ACC112 (cell line): ENCODE results near the gene GPR179.
"Not testable (repeated sequence)": the region's sequence is repeated elsewhere in the genome, so short reads cannot be mapped to it uniquely, and the experiment has no call there.

Experiments
- H2AFZ ChIP-seq: fragments of 200-600 bp; sonication (generic); one replicate; pipeline ENCODE4 v1.6.0; 2017; ENCODE audit warnings: antibody characterized with exemption, low read length; ENCODE audit not compliant: unreplicated experiment
- H3K27ac ChIP-seq: fragments of 200-600 bp; sonication (generic); 2 replicates; pipeline ENCODE4 v1.5.1; 2014; ENCODE audit warnings: low read depth, mild to moderate bottlenecking, antibody characterized with exemption, low read length, moderate library complexity
- H3K27me3 ChIP-seq: fragments of 200-600 bp; sonication (generic); 2 replicates; pipeline ENCODE4 v1.6.1; 2014; ENCODE audit warnings: mild to moderate bottlenecking, antibody characterized with exemption, low read length, moderate library complexity, mixed read lengths; ENCODE audit not compliant: insufficient read depth
- H3K36me3 ChIP-seq: fragments of 200-600 bp; sonication (generic); 2 replicates; pipeline ENCODE4 v1.6.1; 2016; ENCODE audit warnings: mild to moderate bottlenecking, antibody characterized with exemption, low read length, moderate library complexity, mixed read lengths; ENCODE audit not compliant: insufficient read depth
- H3K4me1 ChIP-seq: fragments of 200-600 bp; sonication (generic); one replicate; pipeline ENCODE4 v1.6.1; 2016; ENCODE audit warnings: low read length, mixed read lengths; ENCODE audit not compliant: insufficient read depth, unreplicated experiment, control insufficient read depth
- H3K4me3 ChIP-seq: fragments of 200-600 bp; sonication (generic); 2 replicates; pipeline ENCODE4 v1.5.1; 2014; ENCODE audit warnings: mild to moderate bottlenecking, low read depth, low read length
- H3K79me2 ChIP-seq: fragments of 200-600 bp; sonication (generic); one replicate; pipeline ENCODE4 v1.6.0; 2016; ENCODE audit warnings: low read length; ENCODE audit not compliant: control insufficient read depth, unreplicated experiment, insufficient read depth

The GPR179 gene

DNA sequence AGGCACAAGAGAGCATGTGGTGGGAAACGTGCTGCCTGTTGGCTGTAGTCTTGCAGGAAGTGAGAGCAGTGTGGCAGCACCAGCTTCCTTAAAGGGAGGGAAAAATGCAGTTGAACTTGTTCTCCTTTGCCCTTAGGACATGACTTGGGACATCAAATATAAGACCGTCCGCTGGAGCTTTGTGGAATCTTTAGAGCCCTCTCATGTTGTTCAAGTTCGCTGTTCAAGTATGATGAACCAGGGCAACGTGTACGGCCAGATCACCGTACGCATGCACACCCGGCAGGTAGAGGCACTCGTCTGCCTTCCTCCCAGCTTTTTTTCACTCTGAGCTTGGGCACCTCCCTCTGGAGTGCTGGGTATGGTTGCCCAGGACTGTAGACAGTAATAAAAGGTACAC lies 23.3 kb downstream of the GPR179 start:
- Histone ChIP-seq H3K4me1 (peaks cover 5% of the 10 kb centered on the region), H3K79me2 (no peaks in the 10 kb centered on the region), H3K4me3 (no peak overlapping the region), H3K36me3 (peaks cover 11% of the 10 kb centered on the region; the same call in 1 of the 2 replicates), H2AFZ (no peak overlapping the region), H3K27me3 (no peaks in the 10 kb centered on the region), H3K27ac (no peak overlapping the region)

DNA sequence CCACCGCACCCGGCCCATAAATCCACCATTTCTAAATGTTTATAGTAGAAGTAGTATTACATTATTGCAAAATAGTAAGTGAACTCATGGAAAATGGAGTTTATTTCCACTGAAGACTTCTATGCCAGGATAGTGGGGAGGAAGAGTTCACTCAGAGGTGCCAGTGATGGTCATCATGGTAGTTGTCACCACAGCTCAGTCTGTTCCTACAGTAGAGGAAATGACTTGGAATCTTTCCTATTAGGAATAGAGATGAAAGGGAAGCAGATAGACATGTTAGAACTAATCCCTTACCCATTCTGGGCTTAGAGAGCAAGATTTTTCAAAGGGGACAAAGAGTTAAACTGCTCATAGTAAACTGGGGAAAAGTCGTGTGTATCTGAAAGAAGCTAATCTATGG lies 26.7 kb downstream of the GPR179 start:
- Histone ChIP-seq H2AFZ (no peak overlapping the region), H3K36me3 (peaks cover 6% of the 10 kb centered on the region; the same call in 1 of the 2 replicates), H3K27ac (peak overlapping the region; percentile 3; the same call in 1 of the 2 replicates), H3K4me1 (no peaks in the 10 kb centered on the region), H3K79me2 (no peaks in the 10 kb centered on the region), H3K4me3 (no peak overlapping the region), H3K27me3 (no peaks in the 10 kb centered on the region)

DNA sequence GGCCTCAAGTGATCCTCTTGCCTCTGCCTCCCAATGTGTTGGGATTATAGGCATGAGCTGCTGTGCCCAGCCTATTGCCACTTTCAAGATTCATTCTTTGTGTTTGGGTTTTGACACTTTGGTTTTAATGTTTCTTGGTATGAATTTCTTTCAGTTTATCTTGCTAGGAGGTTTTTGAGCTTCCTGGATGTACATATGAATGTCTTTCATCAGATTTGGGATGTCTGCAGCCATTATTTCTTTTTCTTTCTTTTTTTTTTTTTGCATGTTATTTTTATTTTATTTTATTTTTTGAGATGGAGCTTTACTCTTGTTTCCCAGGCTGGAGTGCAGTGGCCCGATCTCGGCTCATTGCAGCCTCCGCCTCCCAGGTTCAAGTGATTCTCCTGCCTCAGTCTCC lies 28.3 kb downstream of the GPR179 start:
- H3K36me3 ChIP-seq = peaks cover 6% of the 10 kb centered on the region; the same call in 1 of the 2 replicates
- H3K79me2 ChIP-seq = no peaks in the 10 kb centered on the region

DNA sequence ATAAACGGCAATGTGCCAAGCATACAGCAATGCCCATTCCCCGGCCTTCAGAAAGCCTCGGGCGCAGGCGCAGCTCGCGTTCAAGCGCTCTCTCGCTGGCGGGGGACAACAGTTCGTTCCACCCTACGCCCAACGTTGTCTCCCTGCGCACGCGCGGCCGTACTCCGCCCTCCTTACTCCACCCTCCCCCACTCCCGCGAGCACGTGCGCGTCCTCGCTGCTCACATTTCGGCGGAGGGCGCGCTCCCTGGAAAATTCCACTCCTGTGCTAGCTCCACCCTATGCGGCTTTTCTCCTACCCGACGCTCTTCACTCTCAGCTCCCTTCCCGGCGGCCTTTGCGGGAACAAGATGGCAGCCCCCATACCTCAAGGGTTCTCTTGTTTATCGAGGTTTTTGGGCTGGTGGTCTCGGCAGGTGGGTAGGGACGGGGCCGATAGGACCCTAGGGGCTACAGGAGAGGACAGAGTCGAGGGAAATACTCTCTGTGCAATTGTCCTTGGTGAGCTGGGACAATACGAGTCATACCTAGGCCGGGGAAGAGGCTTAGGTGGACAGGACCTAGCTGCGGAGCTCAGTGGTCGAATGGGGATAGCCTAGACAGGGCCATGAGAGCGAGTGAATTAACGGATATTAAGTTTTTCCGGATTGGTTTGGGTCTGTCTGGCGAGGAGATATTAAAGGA lies 46.8 kb downstream of the GPR179 start, which contains the start of gene MRPL45:
MRPL45 (plus strand) TSS at position 335 of the 684 bp plus-strand sequence; CDS start at position 351, 16 bp downstream.
- Histone ChIP-seq H3K4me3 (peak within 1 kb of the TSS; percentile 77), H3K27ac (peak within 1 kb of the TSS; percentile 24; the same call in 1 of the 2 replicates), H2AFZ (peak within 1 kb of the TSS; percentile 25)
- H3K36me3 ChIP-seq, H3K79me2 ChIP-seq, H3K4me1 ChIP-seq, H3K27me3 ChIP-seq: not testable (repeated sequence)

More for the DNA sequence above, 28.3 kb downstream of the GPR179 start:
- no peak overlapping the region for H3K4me3 ChIP-seq
- H3K4me1 ChIP-seq = no peaks in the 10 kb centered on the region
- H3K27me3 ChIP-seq = no peaks in the 10 kb centered on the region
- H2AFZ ChIP-seq = no peak overlapping the region
- no peak overlapping the region for H3K27ac ChIP-seq

DNA sequence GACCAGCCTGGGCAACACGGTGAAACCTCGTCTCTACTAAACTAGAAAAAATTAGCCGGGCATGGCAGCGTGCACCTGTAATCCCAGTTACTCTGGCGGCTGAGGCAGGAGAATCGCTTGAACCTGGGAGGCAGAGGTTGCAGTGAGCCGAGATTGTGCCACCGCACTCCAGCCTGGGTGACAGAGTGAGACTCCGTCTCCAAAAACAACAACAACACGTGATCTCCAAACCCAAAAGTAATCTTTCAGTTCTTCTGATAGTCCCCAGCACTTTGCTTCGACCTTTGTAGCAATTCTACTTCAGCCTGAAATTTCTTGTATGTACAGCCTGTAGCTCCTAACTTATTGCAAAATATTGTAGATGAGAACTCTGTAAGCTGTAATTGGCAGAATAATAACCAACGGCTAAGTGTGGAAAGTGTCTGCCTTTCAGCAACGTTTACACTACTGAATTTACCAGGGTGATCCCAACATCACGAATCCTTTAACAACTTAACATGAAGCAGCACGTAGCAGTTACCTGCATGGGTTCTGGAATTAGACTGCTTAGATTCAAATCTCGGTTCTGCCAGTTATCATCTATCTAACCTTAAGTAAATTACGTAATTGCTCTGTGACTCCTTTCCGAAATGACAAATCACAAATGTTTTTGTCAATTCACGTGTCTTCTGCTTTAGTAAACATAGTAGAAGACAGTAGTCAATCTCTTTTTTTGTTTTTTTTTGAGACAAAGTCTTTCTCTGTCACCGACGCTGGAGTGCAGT lies 48.0 kb downstream of the GPR179 start:
- not testable (repeated sequence) for H3K27ac ChIP-seq, H3K36me3 ChIP-seq, H3K4me1 ChIP-seq, H3K27me3 ChIP-seq, H3K79me2 ChIP-seq, H3K4me3 ChIP-seq, H2AFZ ChIP-seq

DNA sequence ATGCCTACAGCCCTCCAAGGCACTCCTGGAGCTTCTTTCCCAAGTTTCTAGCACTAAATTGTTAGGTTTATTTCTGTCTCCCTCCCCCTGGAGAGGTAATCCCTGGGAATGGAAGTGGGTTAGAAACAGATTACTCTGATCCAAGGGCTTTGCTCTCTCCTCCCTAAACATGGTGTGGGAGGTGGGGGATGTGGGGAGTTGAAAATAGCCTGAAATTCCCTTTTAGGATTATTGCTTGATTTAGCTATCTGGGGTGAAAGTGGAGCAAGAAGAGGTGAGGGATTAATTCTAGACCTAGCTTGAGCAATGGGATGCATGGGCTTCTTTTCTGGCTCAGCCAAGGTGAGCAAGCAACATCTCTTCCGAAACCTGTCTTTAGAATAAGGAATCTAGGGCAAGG lies 54.0 kb downstream of the GPR179 start:
- H3K36me3 ChIP-seq, H3K4me3 ChIP-seq, H2AFZ ChIP-seq, H3K27ac ChIP-seq, H3K79me2 ChIP-seq, H3K27me3 ChIP-seq, H3K4me1 ChIP-seq: not testable (repeated sequence)

DNA sequence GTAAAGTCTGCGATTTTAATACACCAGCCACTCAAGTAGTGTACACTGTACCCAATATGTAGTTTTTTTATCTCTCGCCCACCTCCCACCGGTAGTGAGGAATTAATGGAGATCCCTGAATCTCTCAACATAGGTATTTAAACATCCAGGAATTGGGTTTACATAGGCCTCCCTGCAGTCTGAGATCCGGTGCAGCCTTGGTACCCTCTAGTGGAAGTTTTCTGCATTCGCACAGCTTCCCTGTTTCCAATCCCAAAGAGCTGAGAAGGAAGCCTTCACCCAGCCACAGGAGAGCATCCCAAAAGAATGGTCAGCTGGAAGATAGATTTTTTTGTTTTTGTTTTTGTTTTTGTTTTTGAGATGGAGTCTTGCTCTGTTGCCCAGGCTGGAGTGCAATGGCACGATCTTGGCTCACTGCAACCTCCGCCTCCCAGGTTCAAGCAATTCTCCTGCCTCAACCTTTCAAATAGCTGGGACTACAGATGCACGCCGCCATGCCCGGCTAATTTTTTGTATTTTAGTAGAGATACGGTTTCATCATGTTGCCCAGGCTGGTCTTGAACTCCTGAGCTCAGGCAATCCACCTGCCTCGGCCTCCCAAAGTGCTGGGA lies 55.4 kb downstream of the GPR179 start:
- not testable (repeated sequence) for H3K27ac ChIP-seq, H3K27me3 ChIP-seq, H3K4me1 ChIP-seq, H3K36me3 ChIP-seq, H2AFZ ChIP-seq, H3K4me3 ChIP-seq, H3K79me2 ChIP-seq

DNA sequence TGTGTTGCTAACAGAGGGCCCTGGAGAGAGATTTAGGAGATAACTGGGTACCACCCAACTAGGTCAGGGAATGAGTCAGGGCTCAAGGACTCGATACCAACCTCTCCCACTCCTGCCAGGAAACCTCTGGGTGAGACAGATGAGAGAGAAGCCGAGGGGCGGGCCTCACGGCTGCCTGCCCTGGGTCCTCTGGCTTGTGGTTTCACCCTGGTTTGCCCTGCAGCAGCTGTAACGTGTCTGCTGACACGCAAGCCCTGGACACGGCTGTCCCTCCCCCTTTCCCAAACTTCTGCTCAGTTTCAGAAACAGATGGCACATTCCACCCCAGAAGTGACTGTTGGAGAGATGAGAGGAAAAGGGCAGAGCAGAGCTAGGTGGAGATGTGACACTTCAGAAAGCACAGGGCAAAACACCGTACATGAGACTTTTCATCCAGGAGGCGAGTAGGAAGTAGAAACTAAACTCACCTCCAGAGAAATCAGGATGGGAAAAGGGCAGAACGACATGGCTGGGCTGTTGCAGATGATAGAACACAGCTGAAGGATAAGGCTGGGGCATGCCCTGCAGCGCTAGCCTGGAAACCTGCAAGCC lies 57.2 kb downstream of the GPR179 start:
- not testable (repeated sequence) for H3K36me3 ChIP-seq, H3K27me3 ChIP-seq, H3K79me2 ChIP-seq, H2AFZ ChIP-seq, H3K4me1 ChIP-seq
- H3K4me3 ChIP-seq = peak overlapping the region; percentile 54; the same call in 1 of the 2 replicates
- peak overlapping the region; percentile 68 for H3K27ac ChIP-seq

DNA sequence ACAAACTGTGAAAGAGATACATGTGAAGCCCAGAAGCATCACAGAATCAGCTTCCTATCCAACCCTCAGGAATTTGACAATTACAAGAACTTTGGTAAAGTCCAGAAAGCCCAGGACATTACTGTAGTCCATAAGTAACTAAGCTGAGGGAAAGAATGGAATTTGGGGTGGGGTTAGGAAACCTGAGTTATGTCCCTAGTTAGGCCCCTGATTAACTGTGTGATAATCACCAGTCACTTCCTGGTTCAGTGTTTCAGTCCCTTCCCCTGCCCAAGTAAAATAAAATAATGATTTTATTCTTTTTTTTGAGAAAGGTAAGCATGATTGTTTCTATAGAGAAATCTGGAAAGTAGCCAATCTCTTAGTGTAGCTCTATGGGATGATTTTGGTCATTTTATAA lies 57.8 kb downstream of the GPR179 start:
- H2AFZ ChIP-seq, H3K4me3 ChIP-seq, H3K4me1 ChIP-seq, H3K36me3 ChIP-seq, H3K79me2 ChIP-seq, H3K27me3 ChIP-seq: not testable (repeated sequence)
- peak overlapping the region; percentile 68 for H3K27ac ChIP-seq
